Fibroblast of lung (primary cell): ENCODE measurements around the gene RABGAP1L. TPM values are rescaled to one million over a fixed set of nuclear protein-coding genes. Genes with fewer than 3 reads are reported as not detected.

Source experiments
- DNase-seq, 2 donors: peaks; one replicate each; pipeline versions ENCODE4 v3.0.0 to v3.0.0-alpha.2; 2010; ENCODE audit warnings: low read depth in 2 of 2
- H2AFZ ChIP-seq: 2 replicates; pipeline ENCODE4 v1.5.1; 2012; ENCODE audit warnings: low read length, control low read depth, inconsistent platforms
- H3K27ac ChIP-seq: 2 replicates; pipeline ENCODE4 v1.5.1; 2011; ENCODE audit warnings: low read length, control low read depth; ENCODE audit not compliant: insufficient read depth
- H3K27me3 ChIP-seq: 2 replicates; pipeline ENCODE4 v1.5.1; 2011; ENCODE audit warnings: mild to moderate bottlenecking, low read length; ENCODE audit not compliant: control insufficient read depth, insufficient read depth
- H3K36me3 ChIP-seq: 2 replicates; pipeline ENCODE4 v1.5.1; 2011; ENCODE audit warnings: low read length; ENCODE audit not compliant: control insufficient read depth, insufficient read depth
- H3K4me1 ChIP-seq: 2 replicates; pipeline ENCODE4 v1.5.1; 2011; ENCODE audit warnings: low read length; ENCODE audit not compliant: control insufficient read depth, insufficient read depth; ENCODE audit errors: extremely low read depth
- H3K4me2 ChIP-seq: 2 replicates; pipeline ENCODE4 v1.5.1; 2011; ENCODE audit warnings: low read length, control low read depth; ENCODE audit not compliant: insufficient read depth; ENCODE audit errors: extremely low read depth
- H3K4me3 ChIP-seq, 4 experiments: fragments of 200-600 bp in 1 of 4; sonication (generic) in 1 of 4; replicated peaks in 1 of 4; 2 replicates each; pipeline ENCODE4 v1.5.1; 2011 to 2016; ENCODE audit warnings: low read length in 4 of 4, low read depth in 3 of 4, mild to moderate bottlenecking in 3 of 4, control low read depth in 2 of 4, inconsistent platforms in 1 of 4, mixed read lengths in 1 of 4; ENCODE audit not compliant: insufficient read depth in 1 of 4; ENCODE audit errors: control extremely low read depth in 1 of 4
- H3K79me2 ChIP-seq: 2 replicates; pipeline ENCODE4 v1.5.1; 2012; ENCODE audit warnings: mild to moderate bottlenecking, low read length, inconsistent platforms; ENCODE audit not compliant: control insufficient read depth, insufficient read depth
- H3K9ac ChIP-seq: 2 replicates; pipeline ENCODE4 v1.5.1; 2011; ENCODE audit warnings: mild to moderate bottlenecking, low read length, control low read depth; ENCODE audit not compliant: insufficient read depth
- H3K9me3 ChIP-seq: 2 replicates; pipeline ENCODE4 v1.5.1; 2012; ENCODE audit warnings: low read depth, low read length; ENCODE audit not compliant: control insufficient read depth, insufficient read depth
- H4K20me1 ChIP-seq: 2 replicates; pipeline ENCODE4 v1.5.1; 2011; ENCODE audit warnings: low read length; ENCODE audit not compliant: control insufficient read depth, insufficient read depth; ENCODE audit errors: extremely low read depth
- EZH2 ChIP-seq: IDR thresholded peaks from 2 replicates; pipeline ENCODE4 v1.5.1; 2012; ENCODE audit warnings: low read length, control low read depth, mild to moderate bottlenecking; ENCODE audit errors: missing control alignments
- polyA plus RNA-seq, 2 donors: library from polyadenylated mRNA; depleted of rRNA in 1 of 2; stranded (reverse) in 1 of 2; unstranded in 1 of 2; fragments of >200 nt; gene quantifications; 2 replicates each; pipeline ENCODE4 v1.2.1, GENCODE V29; 2011 to 2012; ENCODE audit warnings: missing spikeins in 1 of 2
- total RNA-seq: library from RNA; depleted of rRNA; stranded (reverse); fragments of >200 nt; gene quantifications from 2 replicates; pipeline ENCODE4 v1.2.1, GENCODE V29; 2014
- TF ChIP-seq, protein P1 (sequence below), 2 donors: IDR thresholded peaks in 1 of 2; conservative IDR thresholded peaks in 1 of 2; 1 replicate in 1 of 2; 2 replicates in 1 of 2; pipeline ENCODE4 v1.5.1; 2011 to 2012; ENCODE audit warnings: low read length in 2 of 2, control low read depth in 1 of 2, inconsistent platforms in 1 of 2, low read depth in 1 of 2, mild to moderate bottlenecking in 1 of 2

Gene RABGAP1L
- total and polyA plus RNA-seq, 2 donors (not counting 1 experiment from before 2014, with no cell fraction given), result 33.8 to 36.5 TPM

- Histone ChIP-seq H2AFZ (no peak overlapping the region), H3K79me2 (no peaks in the 10 kb centered on the region), H3K4me3 (no peak overlapping the region), H3K36me3 (no peaks in the 10 kb centered on the region), H3K4me2 (no peak overlapping the region), H3K4me1 (no peaks in the 10 kb centered on the region), H4K20me1 (no peaks in the 10 kb centered on the region), H3K9ac (no peak overlapping the region), H3K27ac (no peak overlapping the region), H3K9me3 (no peaks in the 10 kb centered on the region), H3K27me3 (no peaks in the 10 kb centered on the region)
- no peak for TF ChIP-seq EZH2
- TF ChIP-seq, protein P1, sequence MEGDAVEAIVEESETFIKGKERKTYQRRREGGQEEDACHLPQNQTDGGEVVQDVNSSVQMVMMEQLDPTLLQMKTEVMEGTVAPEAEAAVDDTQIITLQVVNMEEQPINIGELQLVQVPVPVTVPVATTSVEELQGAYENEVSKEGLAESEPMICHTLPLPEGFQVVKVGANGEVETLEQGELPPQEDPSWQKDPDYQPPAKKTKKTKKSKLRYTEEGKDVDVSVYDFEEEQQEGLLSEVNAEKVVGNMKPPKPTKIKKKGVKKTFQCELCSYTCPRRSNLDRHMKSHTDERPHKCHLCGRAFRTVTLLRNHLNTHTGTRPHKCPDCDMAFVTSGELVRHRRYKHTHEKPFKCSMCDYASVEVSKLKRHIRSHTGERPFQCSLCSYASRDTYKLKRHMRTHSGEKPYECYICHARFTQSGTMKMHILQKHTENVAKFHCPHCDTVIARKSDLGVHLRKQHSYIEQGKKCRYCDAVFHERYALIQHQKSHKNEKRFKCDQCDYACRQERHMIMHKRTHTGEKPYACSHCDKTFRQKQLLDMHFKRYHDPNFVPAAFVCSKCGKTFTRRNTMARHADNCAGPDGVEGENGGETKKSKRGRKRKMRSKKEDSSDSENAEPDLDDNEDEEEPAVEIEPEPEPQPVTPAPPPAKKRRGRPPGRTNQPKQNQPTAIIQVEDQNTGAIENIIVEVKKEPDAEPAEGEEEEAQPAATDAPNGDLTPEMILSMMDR (conservative IDR thresholded peaks at IDR 0.05 in 1 of 2, IDR thresholded peaks at IDR 0.05 in 1 of 2; ENCODE audit: low read depth in 1 of 2, low read length in 2 of 2), result no peak
- no peak for DNase-seq
These were observed 762.8 kb downstream of the RABGAP1L start for GRCh38 chr1:174922121-174922520.

GRCh38 chr1:174923820-174924219 is 764.5 kb downstream of the RABGAP1L start:
- TF ChIP-seq, protein P1 (conservative IDR thresholded peaks at IDR 0.05 in 1 of 2, IDR thresholded peaks at IDR 0.05 in 1 of 2; ENCODE audit: low read depth in 1 of 2, low read length in 2 of 2), result no peak
- no peak for TF ChIP-seq EZH2
- no peak for DNase-seq
- no peaks in the 10 kb centered on the region for H4K20me1 ChIP-seq
- no peak overlapping the region for H3K4me3 ChIP-seq
- H3K27me3 ChIP-seq, result no peaks in the 10 kb centered on the region
- H3K36me3 ChIP-seq, result no peaks in the 10 kb centered on the region
- no peak overlapping the region for H2AFZ ChIP-seq
- no peak overlapping the region for H3K9ac ChIP-seq
- H3K9me3 ChIP-seq, result no peaks in the 10 kb centered on the region
- no peak overlapping the region for H3K27ac ChIP-seq
- H3K4me1 ChIP-seq, result no peaks in the 10 kb centered on the region
- H3K4me2 ChIP-seq, result no peak overlapping the region
- H3K79me2 ChIP-seq, result no peaks in the 10 kb centered on the region

DNA sequence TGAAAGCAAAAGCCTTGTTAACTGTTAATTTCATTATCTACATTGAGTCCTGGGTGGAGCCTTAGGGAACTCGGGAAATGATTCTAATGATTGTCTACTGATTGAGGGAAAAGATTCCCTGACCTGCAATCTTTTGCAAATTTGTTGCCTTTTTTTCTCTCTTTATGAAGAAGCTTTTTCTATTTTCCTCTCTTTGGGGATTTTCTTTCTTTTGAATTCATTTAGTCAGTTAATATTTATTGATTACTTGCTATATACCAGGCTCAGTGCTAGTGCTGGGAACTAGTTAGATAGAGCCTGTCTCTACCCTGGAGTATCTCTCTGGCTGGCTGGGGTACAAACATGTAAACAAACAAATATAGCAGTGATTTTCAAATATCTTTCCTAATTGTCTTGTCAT is 769.2 kb downstream of the RABGAP1L start:
- Histone ChIP-seq H3K9me3 (no peaks in the 10 kb centered on the region), H3K9ac (no peak overlapping the region), H3K36me3 (no peaks in the 10 kb centered on the region), H3K4me3 (no peak overlapping the region), H3K79me2 (no peaks in the 10 kb centered on the region), H2AFZ (no peak overlapping the region), H3K27me3 (no peaks in the 10 kb centered on the region), H3K4me1 (no peaks in the 10 kb centered on the region), H4K20me1 (no peaks in the 10 kb centered on the region), H3K4me2 (no peak overlapping the region), H3K27ac (no peak overlapping the region)
- no peak for DNase-seq
- TF ChIP-seq, protein P1 (conservative IDR thresholded peaks at IDR 0.05 in 1 of 2, IDR thresholded peaks at IDR 0.05 in 1 of 2; ENCODE audit: low read depth in 1 of 2, low read length in 2 of 2), result no peak
- TF ChIP-seq EZH2, result no peak
